CD1c-positive myeloid dendritic cell (primary cell): ENCODE data around the gene MRPL51.

ENCODE experiments used
- DNase-seq: peaks from one replicate; pipeline ENCODE4 v3.0.0-alpha.2; 2016; ENCODE audit errors: extremely low spot score

The MRPL51 gene

DNA sequence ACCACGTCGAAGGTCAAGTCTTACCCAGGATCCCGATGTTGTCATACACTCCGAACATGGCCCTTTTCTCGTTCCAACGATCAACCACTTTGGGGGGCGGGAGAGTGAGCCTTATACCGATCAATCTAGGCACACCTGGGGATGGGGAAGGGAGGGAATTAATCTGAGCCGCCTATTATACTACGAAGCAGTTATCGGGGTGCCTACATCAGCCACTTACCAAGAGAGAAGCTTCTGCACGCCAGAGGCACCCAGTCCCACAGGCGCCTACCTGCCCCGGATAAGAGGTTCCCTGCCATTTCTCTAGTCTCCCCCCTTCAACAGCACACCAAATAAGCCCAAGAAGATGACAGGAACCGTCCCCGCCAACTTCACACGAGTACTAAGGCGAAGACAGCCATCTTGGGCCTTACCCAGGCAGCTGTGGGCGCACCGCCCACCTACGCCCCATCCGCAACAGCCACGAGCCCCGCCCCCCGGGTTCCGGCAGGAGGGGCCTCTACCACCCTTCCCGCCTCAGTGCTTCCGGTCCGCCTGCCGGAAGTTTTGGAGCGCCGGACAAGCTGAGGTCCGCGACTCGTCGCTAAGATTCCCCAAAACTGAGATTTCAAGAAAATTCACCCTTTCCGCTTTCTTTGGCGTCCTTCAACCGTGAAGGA, at the start of gene MRPL51:
MRPL51 (minus strand) TSS at position 425 of the 659 bp plus-strand sequence; CDS start at position 299, 126 bp downstream.
- peak; percentile 97 for DNase-seq

DNA sequence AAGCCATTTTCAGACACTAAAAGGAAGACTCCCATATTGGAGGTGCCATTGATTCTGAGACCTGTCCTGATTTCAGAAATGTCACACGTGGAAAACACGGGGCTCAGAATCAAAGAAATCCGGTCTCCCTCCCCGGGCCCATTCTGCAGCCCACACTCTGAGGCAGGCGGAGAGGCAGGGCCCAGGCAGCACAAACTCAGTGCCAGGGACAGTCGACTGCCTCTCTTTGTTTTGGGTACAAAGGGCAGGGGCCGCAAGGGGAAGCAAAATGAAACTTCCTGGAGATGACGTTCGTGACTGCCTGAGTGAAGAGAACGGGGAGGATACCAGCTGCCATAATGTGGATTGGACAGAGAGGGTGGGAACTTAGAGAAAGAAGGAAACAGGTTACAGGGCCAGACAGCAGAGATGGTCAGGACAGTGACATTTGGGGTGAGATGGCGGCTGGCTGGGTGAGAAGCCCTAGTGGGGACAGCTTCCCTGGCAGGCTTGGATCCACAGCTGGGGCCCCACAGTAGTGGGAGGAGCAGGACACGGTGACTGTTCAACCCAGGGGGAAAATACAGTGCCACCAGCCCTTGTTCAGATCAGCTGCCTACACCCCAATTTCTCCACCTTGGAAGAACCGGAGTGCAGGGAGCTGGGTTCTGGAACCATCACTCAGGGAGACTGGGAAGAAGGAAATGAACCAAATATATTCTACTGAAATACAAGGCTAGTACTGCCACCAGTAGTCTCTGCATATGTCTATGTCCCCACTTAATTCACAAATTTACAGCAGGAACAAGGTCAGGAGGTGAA, 49.3 kb upstream of the MRPL51 start:
- DNase-seq, result peak; percentile 35

DNA sequence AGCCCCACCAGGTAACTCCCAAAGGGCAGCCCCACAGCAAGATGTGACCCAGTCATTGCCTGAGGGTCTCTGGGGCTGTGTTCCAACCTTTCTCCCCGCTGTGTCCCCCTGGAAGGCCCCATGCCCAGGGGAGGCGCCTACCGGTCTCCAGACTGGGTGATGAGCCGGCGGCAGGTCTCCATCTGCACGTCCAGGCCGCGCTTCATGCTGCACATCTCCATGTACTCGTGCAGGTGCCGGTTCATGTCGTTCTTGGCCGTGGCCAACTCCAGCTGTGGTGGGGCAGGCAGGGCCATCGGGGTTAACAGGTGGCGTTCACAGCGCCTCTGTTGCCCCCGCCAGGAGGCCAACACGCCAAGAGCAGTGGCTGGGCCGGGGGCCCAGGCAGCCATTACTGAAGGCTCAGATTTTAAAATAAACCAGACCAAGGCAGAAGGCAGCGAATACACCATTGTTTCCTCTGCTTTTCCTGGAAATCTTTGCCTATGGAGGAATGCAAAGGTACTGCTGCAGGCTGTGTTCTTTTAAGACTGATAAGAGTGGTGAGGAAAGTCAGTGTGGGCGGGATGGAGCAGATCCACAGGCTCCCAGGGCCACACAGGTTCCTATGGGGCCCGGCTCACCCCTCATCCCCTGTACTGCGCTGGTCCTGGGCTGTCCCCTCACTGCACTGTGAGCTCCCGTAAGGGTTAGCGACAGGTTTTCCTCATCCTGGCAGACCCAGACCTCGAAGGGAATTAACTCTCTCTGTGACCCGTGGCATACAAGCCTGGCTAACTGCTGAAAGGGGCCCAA, 48.5 kb upstream of the MRPL51 start:
- DNase-seq, result no peak

DNA sequence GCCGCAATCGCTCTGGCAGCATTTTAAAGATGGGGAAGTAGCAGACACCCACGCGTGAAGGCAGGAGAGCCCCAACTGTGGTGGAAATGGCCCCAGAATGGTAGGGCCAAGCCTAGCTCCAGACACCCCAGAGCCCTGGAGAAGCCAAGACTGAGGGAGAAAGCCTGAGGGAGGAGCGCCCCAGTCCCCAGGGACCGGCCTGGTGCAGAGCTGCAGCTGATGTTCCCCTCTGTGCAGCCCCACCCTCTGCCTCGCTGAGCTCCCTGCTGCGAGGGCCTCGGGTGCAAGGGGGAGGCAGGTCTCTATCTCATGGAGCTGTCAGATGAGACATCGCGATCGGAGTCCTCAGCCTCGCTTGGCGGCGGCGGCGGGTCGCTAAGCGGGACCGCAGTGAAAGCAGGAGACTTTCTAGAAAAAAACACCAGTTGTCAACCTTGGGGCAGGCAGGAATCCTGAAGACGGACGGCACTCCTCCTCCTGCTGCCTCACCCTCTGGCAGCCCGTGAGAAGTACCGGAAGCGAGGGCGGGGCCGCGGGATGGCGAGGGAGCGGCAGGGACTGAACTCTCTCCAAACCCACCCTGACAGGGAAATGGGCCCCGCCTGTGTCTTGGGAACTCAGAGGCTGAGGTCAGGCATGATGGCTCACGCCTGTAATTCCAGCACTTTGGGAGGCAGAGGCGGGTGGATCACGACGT, 47.3 kb upstream of the MRPL51 start:
- DNase-seq, result peak; percentile 74

DNA sequence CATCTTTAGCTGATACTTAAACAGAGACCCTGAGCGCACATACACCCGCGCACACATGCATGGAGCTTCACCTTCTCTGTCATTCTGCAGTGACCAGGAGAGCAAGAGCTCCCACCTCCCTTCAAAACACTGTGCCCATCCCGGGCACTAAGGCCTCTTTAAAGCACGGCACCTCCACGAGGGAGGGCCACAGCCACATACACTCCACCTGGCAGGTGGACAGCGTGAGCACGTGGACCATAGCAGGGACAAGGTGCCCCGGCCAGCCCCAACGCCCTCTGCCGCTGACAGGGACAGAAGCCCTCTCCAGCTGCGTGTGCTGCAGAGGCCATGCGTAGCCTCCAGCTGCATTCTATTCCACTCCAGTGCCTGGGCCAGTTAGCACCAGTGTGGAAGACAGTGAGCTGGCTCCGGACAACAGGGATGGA, 46.7 kb upstream of the MRPL51 start:
- no peak for DNase-seq

DNA sequence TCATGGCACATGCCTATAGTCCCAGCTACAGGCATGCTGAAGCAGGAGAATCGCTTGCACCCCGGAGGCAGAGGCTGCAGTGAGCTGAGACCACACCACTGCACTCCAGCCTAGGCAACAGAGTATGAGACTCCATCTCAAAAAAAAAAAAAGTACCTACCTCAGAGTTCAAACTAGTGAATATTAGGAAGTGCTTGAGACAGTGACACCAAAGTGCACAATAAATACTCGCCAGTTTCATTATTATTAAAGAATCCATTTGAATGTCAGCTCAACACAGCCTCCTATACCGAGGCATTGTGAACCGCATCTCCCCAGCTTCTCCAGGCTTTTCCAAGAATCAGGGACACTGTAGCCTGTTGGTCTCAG, 46.2 kb upstream of the MRPL51 start:
- DNase-seq, result no peak

DNA sequence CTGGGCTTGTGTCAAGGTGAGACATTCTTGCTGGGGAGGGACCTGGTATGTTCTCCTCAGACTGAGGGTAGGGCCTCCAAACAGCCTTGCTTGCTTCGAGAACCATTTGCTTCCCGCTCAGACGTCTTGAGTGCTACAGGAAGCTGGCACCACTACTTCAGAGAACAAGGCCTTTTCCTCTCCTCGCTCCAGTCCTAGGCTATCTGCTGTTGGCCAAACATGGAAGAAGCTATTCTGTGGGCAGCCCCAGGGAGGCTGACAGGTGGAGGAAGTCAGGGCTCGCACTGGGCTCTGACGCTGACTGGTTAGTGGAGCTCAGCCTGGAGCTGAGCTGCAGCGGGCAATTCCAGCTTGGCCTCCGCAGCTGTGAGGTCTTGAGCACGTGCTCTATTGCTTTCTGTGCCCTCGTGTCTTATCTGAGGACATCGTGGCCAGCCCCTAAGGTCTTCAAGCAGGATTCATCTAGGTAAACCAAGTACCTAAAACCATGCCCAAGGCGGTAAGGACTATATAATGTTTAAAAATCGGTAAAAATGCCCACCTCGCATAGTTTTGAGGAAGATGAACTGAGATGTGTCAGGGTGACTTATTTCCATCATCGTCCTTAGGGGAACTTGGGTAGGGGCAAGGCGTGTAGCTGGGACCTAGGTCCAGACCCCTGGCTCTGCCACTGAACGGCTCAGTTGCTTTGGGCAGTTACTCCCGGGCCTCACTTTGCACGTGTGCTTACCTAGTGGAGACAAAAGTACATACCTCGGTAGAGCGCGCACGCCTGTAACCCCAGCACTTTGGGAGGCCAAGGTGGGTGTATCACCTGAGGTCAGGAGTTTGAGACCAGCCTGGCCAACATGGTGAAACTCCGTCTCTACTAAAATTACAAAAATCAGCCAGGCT, 45.6 kb upstream of the MRPL51 start:
- no peak for DNase-seq

DNA sequence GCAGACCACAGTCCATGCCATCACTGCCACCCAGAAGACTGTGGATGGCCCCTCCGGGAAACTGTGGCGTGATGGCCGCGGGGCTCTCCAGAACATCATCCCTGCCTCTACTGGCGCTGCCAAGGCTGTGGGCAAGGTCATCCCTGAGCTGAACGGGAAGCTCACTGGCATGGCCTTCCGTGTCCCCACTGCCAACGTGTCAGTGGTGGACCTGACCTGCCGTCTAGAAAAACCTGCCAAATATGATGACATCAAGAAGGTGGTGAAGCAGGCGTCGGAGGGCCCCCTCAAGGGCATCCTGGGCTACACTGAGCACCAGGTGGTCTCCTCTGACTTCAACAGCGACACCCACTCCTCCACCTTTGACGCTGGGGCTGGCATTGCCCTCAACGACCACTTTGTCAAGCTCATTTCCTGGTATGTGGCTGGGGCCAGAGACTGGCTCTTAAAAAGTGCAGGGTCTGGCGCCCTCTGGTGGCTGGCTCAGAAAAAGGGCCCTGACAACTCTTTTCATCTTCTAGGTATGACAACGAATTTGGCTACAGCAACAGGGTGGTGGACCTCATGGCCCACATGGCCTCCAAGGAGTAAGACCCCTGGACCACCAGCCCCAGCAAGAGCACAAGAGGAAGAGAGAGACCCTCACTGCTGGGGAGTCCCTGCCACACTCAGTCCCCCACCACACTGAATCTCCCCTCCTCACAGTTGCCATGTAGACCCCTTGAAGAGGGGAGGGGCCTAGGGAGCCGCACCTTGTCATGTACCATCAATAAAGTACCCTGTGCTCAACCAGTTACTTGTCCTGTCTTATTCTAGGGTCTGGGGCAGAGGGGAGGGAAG, 44.7 kb upstream of the MRPL51 start:
- peak; percentile 85 for DNase-seq

DNA sequence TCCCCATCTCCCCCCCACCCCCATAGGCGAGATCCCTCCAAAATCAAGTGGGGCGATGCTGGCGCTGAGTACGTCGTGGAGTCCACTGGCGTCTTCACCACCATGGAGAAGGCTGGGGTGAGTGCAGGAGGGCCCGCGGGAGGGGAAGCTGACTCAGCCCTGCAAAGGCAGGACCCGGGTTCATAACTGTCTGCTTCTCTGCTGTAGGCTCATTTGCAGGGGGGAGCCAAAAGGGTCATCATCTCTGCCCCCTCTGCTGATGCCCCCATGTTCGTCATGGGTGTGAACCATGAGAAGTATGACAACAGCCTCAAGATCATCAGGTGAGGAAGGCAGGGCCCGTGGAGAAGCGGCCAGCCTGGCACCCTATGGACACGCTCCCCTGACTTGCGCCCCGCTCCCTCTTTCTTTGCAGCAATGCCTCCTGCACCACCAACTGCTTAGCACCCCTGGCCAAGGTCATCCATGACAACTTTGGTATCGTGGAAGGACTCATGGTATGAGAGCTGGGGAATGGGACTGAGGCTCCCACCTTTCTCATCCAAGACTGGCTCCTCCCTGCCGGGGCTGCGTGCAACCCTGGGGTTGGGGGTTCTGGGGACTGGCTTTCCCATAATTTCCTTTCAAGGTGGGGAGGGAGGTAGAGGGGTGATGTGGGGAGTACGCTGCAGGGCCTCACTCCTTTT, 44.0 kb upstream of the MRPL51 start:
- no peak for DNase-seq

DNA sequence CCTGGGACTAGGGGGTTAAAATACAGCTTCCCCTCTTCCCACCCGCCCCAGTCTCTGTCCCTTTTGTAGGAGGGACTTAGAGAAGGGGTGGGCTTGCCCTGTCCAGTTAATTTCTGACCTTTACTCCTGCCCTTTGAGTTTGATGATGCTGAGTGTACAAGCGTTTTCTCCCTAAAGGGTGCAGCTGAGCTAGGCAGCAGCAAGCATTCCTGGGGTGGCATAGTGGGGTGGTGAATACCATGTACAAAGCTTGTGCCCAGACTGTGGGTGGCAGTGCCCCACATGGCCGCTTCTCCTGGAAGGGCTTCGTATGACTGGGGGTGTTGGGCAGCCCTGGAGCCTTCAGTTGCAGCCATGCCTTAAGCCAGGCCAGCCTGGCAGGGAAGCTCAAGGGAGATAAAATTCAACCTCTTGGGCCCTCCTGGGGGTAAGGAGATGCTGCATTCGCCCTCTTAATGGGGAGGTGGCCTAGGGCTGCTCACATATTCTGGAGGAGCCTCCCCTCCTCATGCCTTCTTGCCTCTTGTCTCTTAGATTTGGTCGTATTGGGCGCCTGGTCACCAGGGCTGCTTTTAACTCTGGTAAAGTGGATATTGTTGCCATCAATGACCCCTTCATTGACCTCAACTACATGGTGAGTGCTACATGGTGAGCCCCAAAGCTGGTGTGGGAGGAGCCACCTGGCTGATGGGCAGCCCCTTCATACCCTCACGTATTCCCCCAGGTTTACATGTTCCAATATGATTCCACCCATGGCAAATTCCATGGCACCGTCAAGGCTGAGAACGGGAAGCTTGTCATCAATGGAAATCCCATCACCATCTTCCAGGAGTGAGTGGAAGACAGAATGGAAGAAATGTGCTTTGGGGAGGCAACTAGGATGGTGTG, 43.1 kb upstream of the MRPL51 start:
- DNase-seq, result no peak

DNA sequence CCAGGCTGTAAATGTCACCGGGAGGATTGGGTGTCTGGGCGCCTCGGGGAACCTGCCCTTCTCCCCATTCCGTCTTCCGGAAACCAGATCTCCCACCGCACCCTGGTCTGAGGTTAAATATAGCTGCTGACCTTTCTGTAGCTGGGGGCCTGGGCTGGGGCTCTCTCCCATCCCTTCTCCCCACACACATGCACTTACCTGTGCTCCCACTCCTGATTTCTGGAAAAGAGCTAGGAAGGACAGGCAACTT, 42.6 kb upstream of the MRPL51 start:
- no peak for DNase-seq

DNA sequence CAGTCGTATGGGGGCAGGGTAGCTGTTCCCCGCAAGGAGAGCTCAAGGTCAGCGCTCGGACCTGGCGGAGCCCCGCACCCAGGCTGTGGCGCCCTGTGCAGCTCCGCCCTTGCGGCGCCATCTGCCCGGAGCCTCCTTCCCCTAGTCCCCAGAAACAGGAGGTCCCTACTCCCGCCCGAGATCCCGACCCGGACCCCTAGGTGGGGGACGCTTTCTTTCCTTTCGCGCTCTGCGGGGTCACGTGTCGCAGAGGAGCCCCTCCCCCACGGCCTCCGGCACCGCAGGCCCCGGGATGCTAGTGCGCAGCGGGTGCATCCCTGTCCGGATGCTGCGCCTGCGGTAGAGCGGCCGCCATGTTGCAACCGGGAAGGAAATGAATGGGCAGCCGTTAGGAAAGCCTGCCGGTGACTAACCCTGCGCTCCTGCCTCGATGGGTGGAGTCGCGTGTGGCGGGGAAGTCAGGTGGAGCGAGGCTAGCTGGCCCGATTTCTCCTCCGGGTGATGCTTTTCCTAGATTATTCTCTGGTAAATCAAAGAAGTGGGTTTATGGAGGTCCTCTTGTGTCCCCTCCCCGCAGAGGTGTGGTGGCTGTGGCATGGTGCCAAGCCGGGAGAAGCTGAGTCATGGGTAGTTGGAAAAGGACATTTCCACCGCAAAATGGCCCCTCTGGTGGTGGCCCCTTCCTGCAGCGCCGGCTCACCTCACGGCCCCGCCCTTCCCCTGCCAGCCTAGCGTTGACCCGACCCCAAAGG, 42.1 kb upstream of the MRPL51 start:
- peak; percentile 91 for DNase-seq

DNA sequence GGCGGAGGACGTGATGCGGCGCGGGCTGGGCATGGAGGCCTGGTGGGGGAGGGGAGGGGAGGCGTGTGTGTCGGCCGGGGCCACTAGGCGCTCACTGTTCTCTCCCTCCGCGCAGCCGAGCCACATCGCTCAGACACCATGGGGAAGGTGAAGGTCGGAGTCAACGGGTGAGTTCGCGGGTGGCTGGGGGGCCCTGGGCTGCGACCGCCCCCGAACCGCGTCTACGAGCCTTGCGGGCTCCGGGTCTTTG, 41.6 kb upstream of the MRPL51 start:
- no peak for DNase-seq

DNA sequence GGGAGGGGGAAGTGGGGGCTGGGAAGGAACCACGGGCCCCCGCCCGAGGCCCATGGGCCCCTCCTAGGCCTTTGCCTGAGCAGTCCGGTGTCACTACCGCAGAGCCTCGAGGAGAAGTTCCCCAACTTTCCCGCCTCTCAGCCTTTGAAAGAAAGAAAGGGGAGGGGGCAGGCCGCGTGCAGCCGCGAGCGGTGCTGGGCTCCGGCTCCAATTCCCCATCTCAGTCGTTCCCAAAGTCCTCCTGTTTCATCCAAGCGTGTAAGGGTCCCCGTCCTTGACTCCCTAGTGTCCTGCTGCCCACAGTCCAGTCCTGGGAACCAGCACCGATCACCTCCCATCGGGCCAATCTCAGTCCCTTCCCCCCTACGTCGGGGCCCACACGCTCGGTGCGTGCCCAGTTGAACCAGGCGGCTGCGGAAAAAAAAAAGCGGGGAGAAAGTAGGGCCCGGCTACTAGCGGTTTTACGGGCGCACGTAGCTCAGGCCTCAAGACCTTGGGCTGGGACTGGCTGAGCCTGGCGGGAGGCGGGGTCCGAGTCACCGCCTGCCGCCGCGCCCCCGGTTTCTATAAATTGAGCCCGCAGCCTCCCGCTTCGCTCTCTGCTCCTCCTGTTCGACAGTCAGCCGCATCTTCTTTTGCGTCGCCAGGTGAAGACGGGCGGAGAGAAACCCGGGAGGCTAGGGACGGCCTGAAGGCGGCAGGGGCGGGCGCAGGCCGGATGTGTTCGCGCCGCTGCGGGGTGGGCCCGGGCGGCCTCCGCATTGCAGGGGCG, 41.0 kb upstream of the MRPL51 start, which contains the start of gene GAPDH:
GAPDH (plus strand) TSS at position 595 of the 772 bp plus-strand sequence. CDS start 316 bp downstream, outside the sequence.
- DNase-seq, result peak; percentile 96

DNA sequence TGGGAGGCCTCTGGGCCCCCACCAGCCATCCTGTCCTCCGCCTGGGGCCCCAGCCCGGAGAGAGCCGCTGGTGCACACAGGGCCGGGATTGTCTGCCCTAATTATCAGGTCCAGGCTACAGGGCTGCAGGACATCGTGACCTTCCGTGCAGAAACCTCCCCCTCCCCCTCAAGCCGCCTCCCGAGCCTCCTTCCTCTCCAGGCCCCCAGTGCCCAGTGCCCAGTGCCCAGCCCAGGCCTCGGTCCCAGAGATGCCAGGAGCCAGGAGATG, 40.5 kb upstream of the MRPL51 start:
- DNase-seq, result no peak

DNA sequence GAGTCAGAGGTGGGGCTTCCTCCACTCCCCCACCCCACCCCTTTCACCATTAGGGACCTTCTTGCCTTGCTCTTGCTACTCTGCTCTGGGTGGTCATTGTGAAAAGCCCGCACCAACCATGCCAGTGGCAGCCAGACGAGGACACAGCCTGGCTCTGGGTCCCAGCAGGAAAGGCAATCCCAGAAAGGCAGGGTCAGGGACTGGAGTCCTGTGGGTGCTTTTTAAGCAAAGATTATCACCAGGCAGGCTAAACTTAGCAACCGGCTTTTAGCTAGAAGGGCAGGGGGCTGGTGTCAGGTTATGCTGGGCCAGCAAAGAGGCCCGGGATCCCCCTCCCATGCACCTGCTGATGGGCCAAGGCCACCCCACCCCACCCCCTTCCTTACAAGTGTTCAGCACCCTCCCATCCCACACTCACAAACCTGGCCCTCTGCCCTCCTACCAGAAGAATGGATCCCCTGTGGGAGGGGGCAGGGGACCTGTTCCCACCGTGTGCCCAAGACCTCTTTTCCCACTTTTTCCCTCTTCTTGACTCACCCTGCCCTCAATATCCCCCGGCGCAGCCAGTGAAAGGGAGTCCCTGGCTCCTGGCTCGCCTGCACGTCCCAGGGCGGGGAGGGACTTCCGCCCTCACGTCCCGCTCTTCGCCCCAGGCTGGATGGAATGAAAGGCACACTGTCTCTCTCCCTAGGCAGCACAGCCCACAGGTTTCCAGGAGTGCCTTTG, 40.0 kb upstream of the MRPL51 start:
- peak; percentile 43 for DNase-seq
